ENCODE results near the gene CD200R1. TPM values are rescaled to one million over a fixed set of nuclear protein-coding genes. Genes with fewer than 3 reads are reported as not detected.
A peak's percentile ranks its signal among the peaks of the same experiment; 100 is the strongest.

CD200R1 gene
- total RNA-seq, 1 experiment from 2014 or later: not detected

DNA sequence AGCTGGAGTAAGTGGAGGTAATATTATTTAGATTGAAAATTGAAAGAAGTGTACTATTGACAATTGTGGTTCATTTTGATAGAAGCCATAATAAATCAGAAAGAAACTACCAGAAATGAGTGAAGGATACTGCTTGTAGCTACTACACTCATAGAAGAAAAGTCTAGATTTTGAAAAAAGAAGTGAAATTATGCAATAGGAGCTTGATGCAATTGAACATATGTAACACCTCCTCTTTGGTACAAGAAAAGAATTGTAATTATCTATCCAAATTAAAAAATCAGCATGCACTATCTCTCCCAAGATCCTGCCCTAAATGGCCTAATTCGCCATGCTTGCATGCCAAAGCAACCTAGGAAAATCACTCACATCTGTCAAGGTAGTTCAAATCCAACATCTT lies 77.1 kb downstream of the CD200R1 start:
- Histone ChIP-seq H3K4me1 (ENCODE audit: insufficient read depth, low read length) (no peaks in the 10 kb centered on the region; the same call in 1 of the 2 replicates), H4K5ac (ENCODE audit: insufficient read length, low read depth, low read length) (no peak overlapping the region), H4K20me1 (ENCODE audit: control insufficient read depth, insufficient read depth, insufficient read length) (no peaks in the 10 kb centered on the region), H2BK20ac (ENCODE audit: low read depth, low read length, poor library complexity, severe bottlenecking) (no peak overlapping the region), H3K27me3 (ENCODE audit: insufficient read depth, low read length) (no peaks in the 10 kb centered on the region), H3K14ac (ENCODE audit: insufficient read depth, low read length) (no peak overlapping the region), H2BK12ac (ENCODE audit: insufficient read length, low read depth, low read length) (no peak overlapping the region), H3K27ac (ENCODE audit: insufficient read length, low read depth, low read length) (no peak overlapping the region), H3K23me2 (ENCODE audit: insufficient read length, low read depth, low read length, poor library complexity, severe bottlenecking) (no peaks in the 10 kb centered on the region), H3K79me1 (ENCODE audit: insufficient read depth, low read depth, low read length, poor library complexity, severe bottlenecking) (no peaks in the 10 kb centered on the region), H2AK5ac (ENCODE audit: insufficient read length, low read length) (no peak overlapping the region), H3K18ac (ENCODE audit: insufficient read length, low read depth, low read length) (no peak overlapping the region), H3K79me2 (ENCODE audit: insufficient read depth, low read length) (no peaks in the 10 kb centered on the region), H4K91ac (ENCODE audit: insufficient read length, low read depth, low read length) (no peak overlapping the region), H2BK5ac (ENCODE audit: insufficient read length, low read length) (no peak overlapping the region), H3K56ac (ENCODE audit: insufficient read length, low read depth, low read length) (no peak overlapping the region), H3K4me2 (ENCODE audit: insufficient read depth, insufficient read length, low read length) (no peak overlapping the region), H4K8ac (replicated peaks; ENCODE audit: insufficient read length, low read depth, low read length) (no peak overlapping the region), H3K9me3 (ENCODE audit: control insufficient read depth, low read depth, low read length) (no peaks in the 10 kb centered on the region), H2BK15ac (ENCODE audit: low read depth, low read length) (no peak overlapping the region), H2AFZ (ENCODE audit: low read length) (no peak overlapping the region), H3K9ac (ENCODE audit: extremely low read depth, insufficient read length, low read length) (no peak overlapping the region), H3T11ph (ENCODE audit: low read length) (no peak overlapping the region), H3K23ac (ENCODE audit: insufficient read length, low read depth, low read length) (no peak overlapping the region), H3K4ac (ENCODE audit: low read depth, low read length) (no peak overlapping the region), H2BK120ac (ENCODE audit: low read depth, low read length, poor library complexity, severe bottlenecking) (no peak overlapping the region)
- H3K27ac Mint-ChIP-seq: peak overlapping the region in 2 of 3 experiments; percentile 63 to 65; a peak in 1 of 7 replicates
- no peaks in the 10 kb centered on the region for H3K27me3 Mint-ChIP-seq (ENCODE audit: low read depth)
- H3K4me3 Mint-ChIP-seq: no peak overlapping the region
- H3K4me1 Mint-ChIP-seq: peaks cover 32 to 45% of the 10 kb centered on the region in 2 experiments
- TF ChIP-seq, protein P1, sequence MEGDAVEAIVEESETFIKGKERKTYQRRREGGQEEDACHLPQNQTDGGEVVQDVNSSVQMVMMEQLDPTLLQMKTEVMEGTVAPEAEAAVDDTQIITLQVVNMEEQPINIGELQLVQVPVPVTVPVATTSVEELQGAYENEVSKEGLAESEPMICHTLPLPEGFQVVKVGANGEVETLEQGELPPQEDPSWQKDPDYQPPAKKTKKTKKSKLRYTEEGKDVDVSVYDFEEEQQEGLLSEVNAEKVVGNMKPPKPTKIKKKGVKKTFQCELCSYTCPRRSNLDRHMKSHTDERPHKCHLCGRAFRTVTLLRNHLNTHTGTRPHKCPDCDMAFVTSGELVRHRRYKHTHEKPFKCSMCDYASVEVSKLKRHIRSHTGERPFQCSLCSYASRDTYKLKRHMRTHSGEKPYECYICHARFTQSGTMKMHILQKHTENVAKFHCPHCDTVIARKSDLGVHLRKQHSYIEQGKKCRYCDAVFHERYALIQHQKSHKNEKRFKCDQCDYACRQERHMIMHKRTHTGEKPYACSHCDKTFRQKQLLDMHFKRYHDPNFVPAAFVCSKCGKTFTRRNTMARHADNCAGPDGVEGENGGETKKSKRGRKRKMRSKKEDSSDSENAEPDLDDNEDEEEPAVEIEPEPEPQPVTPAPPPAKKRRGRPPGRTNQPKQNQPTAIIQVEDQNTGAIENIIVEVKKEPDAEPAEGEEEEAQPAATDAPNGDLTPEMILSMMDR (conservative IDR thresholded peaks at IDR 0.05): no peak
- no peaks in the 10 kb centered on the region for H3K9me3 Mint-ChIP-seq
- WGBS (ENCODE audit: extremely low coverage, insufficient read length, low lambda C conversion rate): no CpG with 5 or more reads among the region's 1 CpG
- DNase-seq: no peak
- no peaks in the 10 kb centered on the region for H3K36me3 Mint-ChIP-seq (ENCODE audit: insufficient read depth in 1 of 3, low read depth in 3 of 3)

All from H9 (cell line).